ENCODE data around the gene CACNA1D.

Gene CACNA1D

GRCh38 chr3:53545996-53546359, 51.6 kb downstream of the CACNA1D start:
- no peak overlapping the region for H3K4me2 ChIP-seq (ENCODE audit: low read depth, low read length, poor library complexity, severe bottlenecking)

GRCh38 chr3:53547327-53547726, 52.9 kb downstream of the CACNA1D start:
- Histone ChIP-seq H3K9ac (ENCODE audit: low read length) (no peak overlapping the region), H3F3A (ENCODE audit: insufficient read depth) (no peaks in the 10 kb centered on the region), H3K9me3 (ENCODE audit: insufficient read depth, low read length) (no peaks in the 10 kb centered on the region), H3K27ac (ENCODE audit: low read depth, low read length) (no peak overlapping the region), H4K20me1 (ENCODE audit: low read depth, low read length) (no peaks in the 10 kb centered on the region), H3K36me3 (ENCODE audit: low read length) (no peaks in the 10 kb centered on the region), H3K9me2 (replicated peaks; ENCODE audit: insufficient read depth, low read length) (no peaks in the 10 kb centered on the region), H3K4me2 (ENCODE audit: low read depth, low read length, poor library complexity, severe bottlenecking) (no peak overlapping the region), H3K4me3 (ENCODE audit: insufficient read depth, low read length, poor library complexity, severe bottlenecking) (no peak overlapping the region), H2AFZ (ENCODE audit: low read depth, low read length, severe bottlenecking) (no peak overlapping the region), H3K27me3 (ENCODE audit: low read length) (no peaks in the 10 kb centered on the region), H3K79me2 (ENCODE audit: insufficient read depth, low read length) (no peaks in the 10 kb centered on the region)
- TF ChIP-seq EZH2phosphoT487 (conservative IDR thresholded peaks at IDR 0.05; ENCODE audit: low read length) (no peak), CTCF (IDR thresholded peaks at IDR 0.05; ENCODE audit: insufficient read depth, low read length, poor library complexity, severe bottlenecking) (no peak)

More at GRCh38 chr3:53545996-53546359, 51.6 kb downstream of the CACNA1D start:
- Histone ChIP-seq H3K36me3 (ENCODE audit: low read length) (no peaks in the 10 kb centered on the region), H3K4me3 (ENCODE audit: insufficient read depth, low read length, poor library complexity, severe bottlenecking) (no peak overlapping the region), H3K79me2 (ENCODE audit: insufficient read depth, low read length) (no peaks in the 10 kb centered on the region), H3F3A (ENCODE audit: insufficient read depth) (no peaks in the 10 kb centered on the region), H2AFZ (ENCODE audit: low read depth, low read length, severe bottlenecking) (no peak overlapping the region), H3K27me3 (ENCODE audit: low read length) (no peaks in the 10 kb centered on the region), H3K27ac (ENCODE audit: low read depth, low read length) (no peak overlapping the region), H4K20me1 (ENCODE audit: low read depth, low read length) (no peaks in the 10 kb centered on the region), H3K9ac (ENCODE audit: low read length) (no peak overlapping the region), H3K9me3 (ENCODE audit: insufficient read depth, low read length) (no peaks in the 10 kb centered on the region), H3K9me2 (replicated peaks; ENCODE audit: insufficient read depth, low read length) (no peaks in the 10 kb centered on the region)
- TF ChIP-seq EZH2phosphoT487 (conservative IDR thresholded peaks at IDR 0.05; ENCODE audit: low read length) (no peak), CTCF (IDR thresholded peaks at IDR 0.05; ENCODE audit: insufficient read depth, low read length, poor library complexity, severe bottlenecking) (no peak)

- TF ChIP-seq EZH2phosphoT487 (conservative IDR thresholded peaks at IDR 0.05; ENCODE audit: low read length): no peak
- TF ChIP-seq CTCF (IDR thresholded peaks at IDR 0.05; ENCODE audit: insufficient read depth, low read length, poor library complexity, severe bottlenecking): no peak
- Histone ChIP-seq H3K4me3 (ENCODE audit: insufficient read depth, low read length, poor library complexity, severe bottlenecking) (no peak overlapping the region), H3K79me2 (ENCODE audit: insufficient read depth, low read length) (no peaks in the 10 kb centered on the region), H3F3A (ENCODE audit: insufficient read depth) (no peaks in the 10 kb centered on the region), H3K36me3 (ENCODE audit: low read length) (no peaks in the 10 kb centered on the region), H3K9me2 (replicated peaks; ENCODE audit: insufficient read depth, low read length) (no peaks in the 10 kb centered on the region), H3K9me3 (ENCODE audit: insufficient read depth, low read length) (no peaks in the 10 kb centered on the region), H3K9ac (ENCODE audit: low read length) (no peak overlapping the region), H2AFZ (ENCODE audit: low read depth, low read length, severe bottlenecking) (no peak overlapping the region), H3K27me3 (ENCODE audit: low read length) (no peaks in the 10 kb centered on the region), H4K20me1 (ENCODE audit: low read depth, low read length) (no peaks in the 10 kb centered on the region), H3K27ac (ENCODE audit: low read depth, low read length) (no peak overlapping the region), H3K4me2 (ENCODE audit: low read depth, low read length, poor library complexity, severe bottlenecking) (no peak overlapping the region)
These were observed 55.7 kb downstream of the CACNA1D start for GRCh38 chr3:53550005-53550620.

Data from SU-DHL-6 (cell line).